H1 (cell line): Measurements from ENCODE around the gene STX10. TPM values are rescaled to one million over a fixed set of nuclear protein-coding genes. Genes with fewer than 3 reads are reported as not detected.

ENCODE experiments used
- CEBPB ChIP-seq: IDR thresholded peaks from 2 replicates; pipeline ENCODE4 v1.6.1; 2012; ENCODE audit warnings: low read depth, low read length
- polyA plus RNA-seq, 7 experiments: library from polyadenylated mRNA; depleted of rRNA in 3 of 7; stranded (reverse) in 5 of 7; unstranded in 2 of 7; fragments of >200 nt in 5 of 7; fragments of 200-250 nt in 2 of 7; gene quantifications; 1 replicate in 5 of 7; 2 replicates in 1 of 7; 4 replicates in 1 of 7; pipeline versions ENCODE4 v1.2.1 to v1.2.3, GENCODE V29; 2011 to 2013; ENCODE audit warnings: missing spikeins in 2 of 7, mixed read lengths in 2 of 7
- total RNA-seq: library from RNA; stranded (reverse); fragmentation: NEBNext Ultra II Directional; extraction: Animal tissue kit (Norgen Biotek cat#: 25700); gene quantifications from 2 replicates; pipeline ENCODE4 v1.2.1, GENCODE V29; 2021

The STX10 gene
- total and polyA plus RNA-seq, 2 of the 8 experiments (the other 6 are each of a cell fraction or from before 2014, with no cell fraction given): 53.0 to 80.1 TPM

DNA sequence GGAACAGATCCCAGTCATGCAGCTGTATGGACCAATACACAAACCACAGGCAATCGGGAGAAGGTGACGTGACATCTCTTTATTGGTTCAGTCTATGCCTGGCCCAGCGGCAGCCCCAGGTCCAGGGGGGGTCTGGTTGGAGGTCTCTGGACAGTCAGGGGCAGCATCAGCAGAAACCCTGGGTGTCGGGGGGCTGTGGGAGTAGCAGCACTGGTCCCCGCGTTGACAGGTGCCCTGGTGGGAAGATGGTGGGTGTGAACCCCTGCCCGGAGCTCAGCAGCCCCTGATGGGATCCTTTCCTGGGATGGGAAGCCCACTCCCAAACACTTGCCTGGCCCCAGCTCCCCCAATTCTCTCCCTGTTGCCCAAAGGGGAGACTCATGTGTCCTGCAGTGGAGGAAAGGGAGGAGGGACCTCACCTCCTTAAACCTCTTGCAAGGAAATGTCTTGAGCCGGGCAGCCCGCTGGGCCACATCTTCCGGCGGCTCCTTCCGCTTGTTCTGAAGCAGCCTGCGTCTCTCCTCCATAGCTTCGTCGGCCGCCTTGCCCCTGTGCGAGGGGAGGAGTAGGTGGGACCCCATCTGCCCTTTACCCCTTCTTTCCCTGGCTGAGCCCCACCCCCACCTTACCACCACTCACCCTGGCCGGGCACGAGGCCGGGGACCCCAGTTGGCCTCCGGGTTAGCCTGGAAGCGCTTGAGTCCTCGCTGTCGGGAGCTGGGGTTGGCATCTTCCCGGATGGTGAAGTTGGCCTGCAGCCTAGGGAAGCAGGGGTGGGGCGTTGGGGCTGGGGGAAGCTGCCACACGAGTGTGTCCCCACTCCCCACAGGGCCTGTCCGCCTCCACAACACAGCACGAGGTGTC, 45.1 kb downstream of the STX10 start (continued):
- TF ChIP-seq CEBPB: no peak
